ENCODE measurements around the gene OR10H2. TPM values are rescaled to one million over a fixed set of nuclear protein-coding genes. Genes with fewer than 3 reads are reported as not detected.
"Not testable (repeated sequence)": the region's sequence is repeated elsewhere in the genome, so short reads cannot be mapped to it uniquely, and the experiment has no call there.

Gene OR10H2
- total RNA-seq, 2 donors from 2014 or later = not detected

DNA sequence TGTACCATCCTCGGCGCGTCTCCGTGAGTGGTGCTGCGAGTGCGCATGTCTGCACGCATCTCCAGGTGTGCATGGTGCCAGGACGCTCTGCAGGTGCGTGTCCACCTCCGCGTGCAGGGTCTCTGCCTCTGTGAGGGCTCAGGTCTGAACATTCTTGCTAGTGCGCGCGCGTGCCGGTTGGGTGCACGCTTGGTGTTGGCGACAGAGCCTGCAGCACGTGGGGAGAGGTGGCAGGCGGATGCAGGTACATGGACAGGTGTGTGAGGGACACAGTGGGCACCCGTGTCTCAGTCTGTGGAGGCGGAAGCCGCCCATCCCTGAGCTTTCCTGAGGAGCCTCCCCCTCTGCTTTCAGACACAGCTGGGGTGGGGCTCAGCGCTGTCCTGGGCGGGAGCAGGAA, 4.9 kb upstream of the OR10H2 start:
- Mint-ChIP-seq H3K9me3 (no peaks in the 10 kb centered on the region), H3K36me3 (ENCODE audit: insufficient read depth in 2 of 2) (no peaks in the 10 kb centered on the region), H3K27ac (no peak overlapping the region), H3K27me3 (ENCODE audit: low read depth) (peaks cover 37% of the 10 kb centered on the region), H3K4me1 (ENCODE audit: low read depth) (no peaks in the 10 kb centered on the region), H3K4me3 (no peak overlapping the region)
- ATAC-seq (replicated peaks in 1 of 2) = no peak
- DNase-seq = no peak

GRCh38 chr19:15730538-15730937, 2.7 kb downstream of the OR10H2 start:
- no peaks in the 10 kb centered on the region for H3K9me3 Mint-ChIP-seq

DNA sequence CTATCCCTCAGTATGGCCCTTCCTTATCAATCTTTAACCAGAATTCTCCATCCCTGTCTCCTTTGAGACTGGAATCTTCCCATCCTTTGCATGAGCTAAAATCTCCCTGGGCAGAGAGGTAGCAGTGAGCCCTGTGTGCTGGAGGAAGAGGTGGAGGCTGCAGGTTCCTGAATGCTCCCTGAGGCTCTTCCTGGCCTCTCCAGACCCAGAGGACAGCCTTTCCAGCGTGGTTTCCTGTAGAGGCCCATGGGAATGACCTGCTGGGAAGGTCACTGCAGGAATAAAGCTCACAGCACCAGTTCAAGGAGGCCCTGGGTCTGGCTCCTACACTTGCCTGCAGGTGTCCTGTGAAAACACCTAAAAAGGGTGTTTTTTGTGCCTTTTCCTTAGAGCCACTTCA, 4.6 kb downstream of the OR10H2 start:
- Mint-ChIP-seq H3K27ac (no peak overlapping the region), H3K4me3 (no peak overlapping the region), H3K4me1 (ENCODE audit: low read depth) (no peaks in the 10 kb centered on the region), H3K36me3 (ENCODE audit: insufficient read depth in 2 of 2) (no peaks in the 10 kb centered on the region), H3K9me3 (no peaks in the 10 kb centered on the region), H3K27me3 (ENCODE audit: low read depth) (peaks cover 10% of the 10 kb centered on the region)
- DNase-seq = no peak
- ATAC-seq (replicated peaks in 1 of 2) = no peak

More at GRCh38 chr19:15730538-15730937, 2.7 kb downstream of the OR10H2 start:
- DNase-seq = no peak
- no peaks in the 10 kb centered on the region for H3K36me3 Mint-ChIP-seq (ENCODE audit: insufficient read depth in 2 of 2)
- peaks cover 19% of the 10 kb centered on the region for H3K27me3 Mint-ChIP-seq (ENCODE audit: low read depth)
- no peak for ATAC-seq (replicated peaks in 1 of 2)
- no peak overlapping the region for H3K27ac Mint-ChIP-seq
- H3K4me1 Mint-ChIP-seq (ENCODE audit: low read depth) = no peaks in the 10 kb centered on the region
- H3K4me3 Mint-ChIP-seq = no peak overlapping the region

DNA sequence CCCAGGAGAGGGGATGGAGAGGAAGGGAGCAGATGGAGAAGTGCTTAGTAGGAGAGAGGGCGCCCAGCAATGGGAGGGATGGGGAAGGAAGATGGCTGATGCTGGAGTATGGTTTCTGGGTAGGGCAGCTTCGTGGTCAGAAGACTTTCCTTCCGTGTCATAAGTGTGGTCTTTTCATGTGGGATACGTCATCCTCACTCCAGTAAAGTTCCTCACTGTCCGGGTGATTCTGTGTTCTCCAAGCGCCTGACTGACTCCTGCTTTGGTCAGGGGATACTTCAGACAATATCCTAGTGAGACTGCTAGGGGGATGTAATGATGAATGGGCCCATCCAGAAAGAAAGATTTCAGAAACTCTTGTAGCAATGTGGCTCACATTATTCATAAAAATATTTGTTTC, 6.1 kb downstream of the OR10H2 start:
- Mint-ChIP-seq H3K4me3 (no peak overlapping the region), H3K27ac (no peak overlapping the region), H3K27me3 (ENCODE audit: low read depth) (peaks cover 1% of the 10 kb centered on the region), H3K9me3 (no peaks in the 10 kb centered on the region), H3K4me1 (ENCODE audit: low read depth) (no peaks in the 10 kb centered on the region), H3K36me3 (ENCODE audit: insufficient read depth in 2 of 2) (no peaks in the 10 kb centered on the region)
- DNase-seq (no peak), ATAC-seq (replicated peaks in 1 of 2) (no peak)

GRCh38 chr19:15737722-15738121, 9.9 kb downstream of the OR10H2 start, which contains the start of gene OR10H3:
Gene OR10H3, plus strand, starts transcription at chr19:15737985. Its CDS starts 3,408 bp downstream, at chr19:15741393.
- Mint-ChIP-seq H3K27me3 (ENCODE audit: low read depth) (peaks cover 12% of the 10 kb centered on the region), H3K4me1 (ENCODE audit: low read depth) (no peaks in the 10 kb centered on the region), H3K4me3 (no peak within 1 kb of the TSS), H3K36me3 (ENCODE audit: insufficient read depth in 2 of 2) (peaks cover 9 to 10% of the 10 kb centered on the region in 2 donors), H3K27ac (no peak within 1 kb of the TSS), H3K9me3 (peaks cover 4 to 9% of the 10 kb centered on the region in 2 donors)
- ATAC-seq (replicated peaks in 1 of 2) = no peak
- no peak for DNase-seq

- Mint-ChIP-seq H3K9me3 (peaks cover 4 to 9% of the 10 kb centered on the region in 2 donors), H3K4me1 (ENCODE audit: low read depth) (no peaks in the 10 kb centered on the region), H3K36me3 (ENCODE audit: insufficient read depth in 2 of 2) (peaks cover 9 to 10% of the 10 kb centered on the region in 2 donors), H3K27ac (no peak overlapping the region), H3K27me3 (ENCODE audit: low read depth) (peaks cover 27% of the 10 kb centered on the region), H3K4me3 (no peak overlapping the region)
- ATAC-seq (replicated peaks in 1 of 2) (no peak), DNase-seq (no peak)
Measured at GRCh38 chr19:15740785-15741184, 13.0 kb downstream of the OR10H2 start.

DNA sequence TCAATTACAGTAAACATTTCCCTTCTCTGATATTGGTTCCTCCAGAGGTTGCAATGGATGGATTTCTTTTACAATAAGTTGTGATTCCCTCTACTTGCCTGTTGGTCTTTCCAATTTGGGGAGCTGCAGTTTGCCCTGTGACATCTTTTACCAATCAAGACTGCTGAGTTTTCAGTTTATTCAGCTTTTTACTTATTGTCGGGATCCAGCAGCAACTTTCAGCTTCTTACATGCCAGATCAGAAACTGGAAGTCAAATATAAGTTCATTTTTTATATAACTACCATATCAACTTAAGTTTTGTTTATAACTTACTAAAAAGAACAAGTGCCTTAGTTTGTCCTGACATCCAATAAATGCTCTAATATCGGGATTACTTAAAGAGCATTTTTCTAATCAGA, 20.4 kb downstream of the OR10H2 start:
- Mint-ChIP-seq H3K4me3 (no peak overlapping the region), H3K27me3 (ENCODE audit: low read depth) (peaks cover 51% of the 10 kb centered on the region), H3K4me1 (ENCODE audit: low read depth) (no peaks in the 10 kb centered on the region), H3K9me3 (no peaks in the 10 kb centered on the region), H3K36me3 (ENCODE audit: insufficient read depth in 2 of 2) (no peaks in the 10 kb centered on the region), H3K27ac (no peak overlapping the region)
- no peak for DNase-seq
- ATAC-seq (replicated peaks in 1 of 2) = no peak

DNA sequence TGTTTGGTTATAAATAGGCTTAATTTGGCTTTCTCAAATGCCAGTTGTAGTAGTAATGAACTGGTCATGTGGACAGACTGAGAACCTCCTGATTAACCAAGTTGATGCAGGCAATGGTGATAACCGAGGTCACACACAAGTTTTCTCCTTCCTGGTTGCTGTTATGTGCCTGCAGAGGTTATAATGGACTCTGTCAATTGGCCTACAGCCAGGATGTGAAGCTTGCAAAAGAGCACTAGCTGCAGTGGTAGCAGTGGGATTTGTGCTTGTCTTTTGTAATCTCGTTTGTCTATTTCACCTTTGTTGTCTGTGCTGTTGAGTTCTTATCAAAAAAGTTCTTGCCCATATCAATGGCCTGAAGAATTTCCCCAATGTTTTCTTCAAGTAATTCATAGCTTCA, 30.6 kb downstream of the OR10H2 start:
- no peak for DNase-seq
- no peaks in the 10 kb centered on the region for H3K36me3 Mint-ChIP-seq (ENCODE audit: insufficient read depth in 2 of 2)
- H3K27ac Mint-ChIP-seq = no peak overlapping the region
- H3K4me1 Mint-ChIP-seq (ENCODE audit: low read depth) = no peaks in the 10 kb centered on the region
- H3K4me3 Mint-ChIP-seq = no peak overlapping the region
- ATAC-seq (replicated peaks in 1 of 2) = no peak
- H3K9me3 Mint-ChIP-seq = peaks cover 2% of the 10 kb centered on the region in 2 donors
- peaks cover 59% of the 10 kb centered on the region for H3K27me3 Mint-ChIP-seq (ENCODE audit: low read depth)

- no peak for ATAC-seq (replicated peaks in 1 of 2)
- H3K4me3 Mint-ChIP-seq = no peak overlapping the region
- H3K36me3 Mint-ChIP-seq (ENCODE audit: insufficient read depth in 2 of 2) = no peaks in the 10 kb centered on the region
- no peak for DNase-seq
- peaks cover 48% of the 10 kb centered on the region for H3K27me3 Mint-ChIP-seq (ENCODE audit: low read depth)
- H3K4me1 Mint-ChIP-seq (ENCODE audit: low read depth) = no peaks in the 10 kb centered on the region
- H3K27ac Mint-ChIP-seq = no peak overlapping the region
- H3K9me3 Mint-ChIP-seq = peaks cover 1 to 4% of the 10 kb centered on the region in 2 donors
Measured at GRCh38 chr19:15759962-15760565, 32.2 kb downstream of the OR10H2 start.

DNA sequence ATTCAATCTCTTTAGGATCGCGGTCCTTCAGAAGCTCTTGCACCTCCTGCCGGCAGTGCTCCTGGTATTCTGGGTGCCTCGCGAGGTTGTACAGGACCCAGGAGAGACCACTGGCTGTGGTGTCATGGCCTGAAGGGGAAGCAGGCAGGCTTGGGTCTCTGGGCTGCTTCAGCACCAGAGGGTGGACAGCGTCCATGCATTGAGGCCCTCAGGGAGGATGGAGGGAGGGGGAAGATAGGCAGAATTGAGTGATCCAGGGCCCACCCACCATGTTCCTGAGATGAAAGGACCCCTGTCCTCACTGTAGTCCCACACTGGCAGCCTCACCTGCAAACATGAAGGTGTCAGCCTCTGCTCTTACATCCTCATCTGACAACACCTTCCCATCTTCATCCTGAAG, 41.8 kb downstream of the OR10H2 start:
- Mint-ChIP-seq H3K36me3 (ENCODE audit: insufficient read depth in 2 of 2) (no peaks in the 10 kb centered on the region), H3K4me1 (ENCODE audit: low read depth) (no peaks in the 10 kb centered on the region), H3K27me3 (ENCODE audit: low read depth) (peaks cover 60% of the 10 kb centered on the region), H3K27ac (no peak overlapping the region), H3K9me3 (peaks cover 0 to 2% of the 10 kb centered on the region in 2 donors), H3K4me3 (no peak overlapping the region)
- DNase-seq (no peak), ATAC-seq (replicated peaks in 1 of 2) (no peak)

- peaks cover 37% of the 10 kb centered on the region for H3K27me3 Mint-ChIP-seq (ENCODE audit: low read depth)
- not testable (repeated sequence) for ATAC-seq (replicated peaks in 1 of 2); H3K4me1 Mint-ChIP-seq (ENCODE audit: low read depth); H3K27ac Mint-ChIP-seq; H3K9me3 Mint-ChIP-seq; H3K4me3 Mint-ChIP-seq; DNase-seq; H3K36me3 Mint-ChIP-seq (ENCODE audit: insufficient read depth in 2 of 2)
Measured at GRCh38 chr19:15774159-15774558, 46.3 kb downstream of the OR10H2 start.

DNA sequence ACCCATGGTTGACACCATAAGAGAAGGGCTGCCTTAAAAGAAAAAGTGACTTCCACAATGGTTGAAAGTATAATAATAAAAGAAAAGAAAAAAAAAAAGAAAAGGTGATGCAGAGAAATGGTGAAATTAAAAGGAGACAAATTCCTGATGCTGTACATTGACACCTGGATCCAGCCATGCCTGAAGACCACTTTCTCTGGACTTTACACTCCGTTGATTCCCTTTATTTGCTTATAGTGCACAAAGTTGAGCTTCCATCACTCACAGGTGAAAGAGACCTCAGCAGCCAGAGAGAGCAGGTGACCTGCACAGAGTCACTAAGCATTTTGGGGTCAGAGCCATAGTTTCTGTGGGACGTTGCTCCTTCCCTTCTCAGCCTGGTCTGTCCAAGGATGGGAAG, 47.4 kb downstream of the OR10H2 start:
- peaks cover 30% of the 10 kb centered on the region for H3K27me3 Mint-ChIP-seq (ENCODE audit: low read depth)
- H3K36me3 Mint-ChIP-seq (ENCODE audit: insufficient read depth in 2 of 2) = no peaks in the 10 kb centered on the region
- no peaks in the 10 kb centered on the region for H3K4me1 Mint-ChIP-seq (ENCODE audit: low read depth)
- no peak overlapping the region for H3K4me3 Mint-ChIP-seq
- no peak for DNase-seq
- H3K9me3 Mint-ChIP-seq = no peaks in the 10 kb centered on the region
- ATAC-seq (replicated peaks in 1 of 2) = no peak
- H3K27ac Mint-ChIP-seq = no peak overlapping the region

GRCh38 chr19:15776264-15776663, 48.4 kb downstream of the OR10H2 start:
- H3K4me1 Mint-ChIP-seq (ENCODE audit: low read depth) = no peaks in the 10 kb centered on the region
- H3K27me3 Mint-ChIP-seq (ENCODE audit: low read depth) = peaks cover 22% of the 10 kb centered on the region
- H3K4me3 Mint-ChIP-seq = no peak overlapping the region
- H3K36me3 Mint-ChIP-seq (ENCODE audit: insufficient read depth in 2 of 2) = no peaks in the 10 kb centered on the region
- ATAC-seq (replicated peaks in 1 of 2) = no peak
- DNase-seq = no peak
- H3K9me3 Mint-ChIP-seq = no peaks in the 10 kb centered on the region
- no peak overlapping the region for H3K27ac Mint-ChIP-seq
